ENCODE measurements around the gene SERPINB12.

SERPINB12 gene

DNA sequence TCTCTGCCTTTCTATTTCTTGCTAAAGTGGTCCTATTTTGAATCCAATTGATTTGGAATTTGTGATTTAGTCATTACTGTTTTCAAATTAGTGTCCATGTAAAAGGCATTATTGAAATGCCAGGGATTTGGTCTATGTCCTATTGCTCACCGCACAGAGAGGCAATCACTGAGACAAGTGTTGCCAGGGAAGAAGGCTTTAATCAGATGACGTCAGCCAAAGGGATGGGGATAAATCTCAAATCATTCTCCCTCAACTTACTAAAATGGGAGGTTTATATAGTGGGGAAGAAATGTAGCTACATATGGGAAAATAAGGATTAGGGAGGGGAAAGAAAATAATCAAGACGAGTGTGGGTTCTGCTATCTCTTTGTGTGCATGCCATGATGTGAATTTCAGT, 9.6 kb downstream of the SERPINB12 start:
- no peak for DNase-seq

DNA sequence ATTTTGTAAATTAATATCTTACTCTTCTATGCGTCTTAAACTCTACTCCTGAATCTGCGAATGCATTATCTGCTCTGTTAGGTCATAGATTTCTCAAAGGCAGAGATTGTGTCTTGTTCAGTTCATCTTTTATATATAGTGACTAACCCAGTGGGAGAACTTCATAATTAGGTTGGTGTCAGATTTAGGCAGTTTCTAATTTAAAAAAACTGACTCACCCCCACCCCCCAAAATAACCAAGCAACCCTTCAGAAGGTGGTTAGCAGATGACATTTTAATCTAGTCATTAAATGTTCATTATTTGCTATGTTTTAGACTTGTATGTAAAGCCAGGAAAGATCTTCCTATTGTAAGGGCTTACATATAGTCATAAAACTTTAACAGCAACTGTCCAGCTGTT, 10.4 kb downstream of the SERPINB12 start:
- no peak for DNase-seq

DNA sequence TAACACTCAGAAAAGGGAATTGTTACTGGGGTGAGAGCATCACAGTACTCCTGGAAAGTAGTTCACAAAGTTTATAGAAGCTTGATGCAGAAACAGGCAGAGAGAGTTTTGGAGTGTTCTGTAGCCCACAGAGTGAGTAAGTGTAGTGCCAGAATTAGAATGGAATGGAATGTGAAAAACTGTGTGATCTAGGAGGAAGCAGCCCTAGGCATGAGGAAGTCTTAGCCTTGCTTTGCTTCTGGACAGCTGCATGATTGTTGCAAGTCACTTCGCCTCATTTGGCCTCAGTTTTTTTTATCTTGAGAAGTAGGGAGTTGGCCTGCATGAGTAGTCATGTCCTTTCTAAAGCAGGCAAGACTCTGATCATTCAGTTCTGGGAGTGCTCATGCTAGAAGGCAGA, 10.9 kb downstream of the SERPINB12 start:
- peak; percentile 30 for DNase-seq

DNA sequence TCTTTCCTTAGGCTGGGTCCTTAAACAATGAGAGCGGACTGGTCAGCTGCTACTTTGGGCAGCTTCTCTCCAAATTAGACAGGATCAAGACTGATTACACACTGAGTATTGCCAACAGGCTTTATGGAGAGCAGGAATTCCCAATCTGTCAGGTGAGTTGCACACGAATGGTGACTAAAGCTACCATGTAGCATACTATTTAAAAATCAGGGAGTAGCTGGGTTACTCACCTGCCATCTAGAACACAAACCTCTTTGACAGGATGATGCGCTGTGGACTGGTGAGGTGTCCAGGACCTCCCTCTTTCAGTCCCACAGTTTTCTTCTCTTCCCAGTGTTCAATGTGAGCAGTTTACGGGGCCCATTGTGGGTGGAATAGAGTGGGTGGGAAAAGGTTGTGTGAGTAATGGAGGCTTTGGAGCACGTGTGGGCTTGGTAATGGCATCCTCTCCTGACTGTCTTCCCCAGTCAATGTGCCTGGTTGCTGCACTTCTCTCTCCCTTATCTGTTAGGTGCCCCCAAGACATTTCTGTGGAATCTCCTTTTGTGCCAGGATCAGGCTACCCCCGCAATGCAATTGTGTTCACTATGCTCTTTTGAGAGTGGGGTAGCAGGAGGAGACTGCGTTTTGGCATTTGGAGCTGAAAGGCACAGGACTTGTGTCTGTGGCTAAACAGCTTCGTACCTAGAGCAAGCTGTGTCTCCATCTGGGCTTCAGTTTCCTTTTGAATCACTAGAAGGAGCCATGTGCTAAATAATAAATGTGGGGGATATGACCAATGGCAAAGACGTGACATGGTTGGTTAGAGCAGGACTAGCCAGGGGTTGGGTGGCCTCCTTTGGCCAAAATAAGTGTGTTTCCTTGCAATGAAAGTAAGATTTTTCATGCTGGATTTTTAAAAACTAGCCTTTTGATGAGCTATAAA, 17.7 kb downstream of the SERPINB12 start:
- no peak for DNase-seq

DNA sequence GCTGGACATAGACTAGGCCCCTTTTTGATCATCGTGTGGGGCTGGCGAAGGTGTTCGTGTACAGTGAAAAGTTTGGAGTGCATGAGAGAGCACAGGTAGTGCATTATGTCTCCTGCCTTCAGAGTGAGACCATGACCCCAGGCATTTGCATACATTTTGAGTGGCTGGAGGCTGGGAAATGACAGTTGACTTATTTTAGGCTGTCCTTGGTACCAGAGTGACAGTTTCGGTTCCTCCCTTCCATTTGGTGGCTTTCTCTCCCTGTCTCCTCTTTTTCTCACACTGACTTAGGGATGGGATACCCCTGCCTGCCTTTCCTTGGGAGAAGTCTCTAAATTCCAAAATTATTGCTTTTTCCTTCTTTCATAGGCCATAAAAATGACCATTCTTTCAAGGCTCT, 20.1 kb downstream of the SERPINB12 start:
- DNase-seq, result no peak

DNA sequence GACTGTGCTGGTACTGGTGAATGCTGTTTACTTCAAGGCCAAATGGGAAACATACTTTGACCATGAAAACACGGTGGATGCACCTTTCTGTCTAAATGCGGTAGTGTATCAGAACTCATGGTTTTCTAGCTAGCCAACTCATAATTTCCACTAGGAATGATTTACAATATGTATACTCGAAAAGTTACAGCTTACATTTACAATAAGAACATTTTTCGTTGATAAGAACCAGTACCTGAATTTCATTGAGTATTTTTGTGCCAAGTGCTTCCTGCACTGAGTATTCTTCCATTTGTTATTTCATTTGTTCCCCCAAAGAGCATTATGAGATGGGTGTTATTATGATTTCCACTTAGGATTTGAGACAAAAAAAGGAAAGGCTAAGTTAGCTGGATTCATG, 21.9 kb downstream of the SERPINB12 start:
- no peak for DNase-seq

DNA sequence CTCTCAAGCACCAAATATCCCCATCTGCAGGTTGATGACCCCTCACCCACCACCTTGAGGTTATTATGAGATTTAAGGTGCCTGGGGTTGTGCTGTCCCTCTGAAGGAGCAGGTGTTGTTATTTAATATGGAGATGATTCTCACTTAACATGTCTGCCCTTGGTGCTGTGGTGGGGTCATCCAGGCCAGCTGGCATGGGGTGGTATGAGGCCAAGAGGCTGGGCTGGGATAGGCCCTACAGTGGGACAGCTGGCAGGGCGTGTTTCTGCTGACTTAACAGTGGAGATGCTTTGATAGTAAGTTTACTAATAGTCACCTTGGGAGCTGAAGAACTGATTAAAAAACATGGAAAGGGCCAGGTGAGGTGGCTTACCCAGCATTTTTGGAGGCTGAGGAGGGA, 22.4 kb downstream of the SERPINB12 start:
- DNase-seq, result no peak

DNA sequence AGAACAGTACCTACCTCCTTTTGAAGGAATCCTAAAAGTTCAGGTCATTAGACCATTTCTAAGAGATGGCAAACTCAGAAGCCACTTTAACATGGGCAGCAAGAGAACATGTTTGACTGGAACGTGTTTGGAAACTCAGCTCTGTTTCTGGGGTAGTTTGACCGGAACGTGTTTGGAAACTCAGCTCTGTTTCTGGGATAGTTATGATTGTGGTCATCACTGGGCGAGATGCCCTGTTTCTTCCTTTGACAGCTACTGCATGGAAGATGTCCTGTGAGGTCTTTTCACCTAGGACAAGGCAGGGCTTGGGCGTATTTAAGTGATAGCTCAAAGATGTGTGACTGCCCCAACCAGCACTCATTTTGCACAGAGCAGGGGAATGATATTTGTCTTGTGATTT, 25.1 kb downstream of the SERPINB12 start:
- DNase-seq, result no peak

DNA sequence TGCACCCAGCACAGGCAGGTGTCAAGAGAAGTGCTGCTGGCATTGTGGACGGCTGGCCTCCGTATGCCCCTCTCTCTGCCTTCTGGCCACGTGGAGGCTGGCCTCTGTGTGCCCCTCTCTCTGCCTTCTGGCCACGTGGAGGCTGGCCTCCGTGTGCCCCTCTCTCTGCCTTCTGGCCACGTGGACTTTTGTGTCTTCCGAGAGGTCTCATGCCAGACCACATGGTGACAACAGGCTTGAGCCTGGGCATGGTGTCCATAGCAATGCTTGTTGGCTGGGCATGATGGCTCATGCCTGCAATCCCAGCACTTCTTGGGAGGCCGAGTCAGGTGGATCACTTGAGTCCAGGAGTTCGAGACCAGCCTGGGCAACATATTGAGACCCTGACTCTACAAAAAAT, 25.7 kb downstream of the SERPINB12 start:
- no peak for DNase-seq

DNA sequence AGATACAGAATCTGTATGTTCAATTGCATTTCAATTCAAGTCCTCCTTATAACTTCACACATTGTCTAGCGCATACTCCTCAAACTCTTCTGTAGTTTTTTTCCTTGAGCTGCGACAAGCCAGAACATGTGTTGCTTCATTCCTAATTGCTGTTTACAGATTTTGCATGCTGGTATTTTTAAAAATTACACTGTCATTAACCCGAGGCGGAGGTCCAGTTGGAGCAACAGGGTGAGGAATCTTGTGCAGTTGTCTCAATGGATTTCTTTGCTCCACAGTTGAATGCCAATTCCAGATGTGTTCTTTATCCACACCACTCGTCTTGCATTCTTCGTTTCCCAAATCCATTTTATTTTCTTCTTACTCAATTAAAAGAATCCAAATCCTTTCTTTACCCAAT, 28.6 kb downstream of the SERPINB12 start:
- no peak for DNase-seq

DNA sequence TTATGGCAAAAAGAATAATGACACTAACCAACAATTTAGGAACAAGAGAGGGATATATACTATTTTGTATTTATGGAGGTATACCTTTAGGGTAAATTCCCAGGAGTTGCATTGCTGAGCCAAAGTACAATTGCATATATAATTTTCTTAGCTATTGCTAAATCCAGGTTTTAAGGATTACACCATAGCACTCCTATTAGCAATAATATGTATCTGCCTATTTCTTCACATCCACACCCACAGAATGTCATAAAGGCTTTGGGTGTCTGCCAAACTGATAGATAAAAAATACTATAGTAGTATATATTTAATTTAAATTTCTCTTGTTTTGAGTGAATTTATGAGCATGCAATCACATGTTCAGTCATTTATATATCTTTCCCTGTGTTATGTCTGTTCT, 33.5 kb downstream of the SERPINB12 start:
- peak; percentile 43 for DNase-seq

DNA sequence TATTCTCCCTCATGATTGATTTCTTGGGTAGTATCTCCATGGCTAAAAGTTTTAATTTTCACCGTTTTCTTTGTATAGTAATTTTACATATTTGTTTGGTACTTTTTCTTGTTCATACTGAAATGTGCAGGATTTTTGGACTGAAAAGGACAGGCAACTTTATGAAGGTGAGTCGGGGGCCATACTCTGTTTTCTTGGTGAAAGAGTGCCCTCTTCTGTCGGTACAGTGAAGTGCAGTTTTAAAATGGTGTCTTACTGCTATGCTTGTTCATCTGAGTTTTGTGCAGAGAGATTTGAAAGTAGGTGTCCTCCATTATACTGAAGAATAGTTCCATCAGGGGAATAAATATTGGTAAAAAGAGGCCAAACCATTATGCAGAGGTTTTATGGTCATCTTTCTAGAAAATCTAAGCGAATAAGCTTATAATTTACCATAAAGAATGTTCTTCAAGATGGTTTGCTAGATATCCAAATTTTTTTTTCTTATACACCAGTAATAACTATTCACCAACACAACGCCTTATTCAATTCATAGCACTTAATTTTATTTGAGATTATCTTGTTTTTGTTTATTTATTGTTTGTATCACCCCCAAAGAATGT, 36.3 kb downstream of the SERPINB12 start:
- peak; percentile 60 for DNase-seq

DNA sequence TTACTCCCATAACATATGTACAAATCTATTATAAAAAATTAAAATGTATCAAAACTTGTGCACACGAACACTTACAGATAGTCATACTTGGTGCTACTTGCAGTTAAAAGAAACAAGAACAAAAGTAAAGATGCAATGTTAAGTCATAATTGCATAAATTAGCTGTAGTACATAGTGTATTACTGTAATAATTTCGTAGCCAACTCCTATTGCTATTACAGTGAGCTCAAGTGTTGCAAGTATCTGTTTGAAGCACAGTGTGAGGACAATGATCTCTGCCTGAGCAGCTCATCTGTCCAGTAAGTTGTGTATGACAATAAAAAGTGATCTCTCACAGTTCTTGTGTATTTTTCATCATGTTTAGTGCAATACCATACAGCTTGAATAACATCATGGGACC, 37.4 kb downstream of the SERPINB12 start:
- no peak for DNase-seq

DNA sequence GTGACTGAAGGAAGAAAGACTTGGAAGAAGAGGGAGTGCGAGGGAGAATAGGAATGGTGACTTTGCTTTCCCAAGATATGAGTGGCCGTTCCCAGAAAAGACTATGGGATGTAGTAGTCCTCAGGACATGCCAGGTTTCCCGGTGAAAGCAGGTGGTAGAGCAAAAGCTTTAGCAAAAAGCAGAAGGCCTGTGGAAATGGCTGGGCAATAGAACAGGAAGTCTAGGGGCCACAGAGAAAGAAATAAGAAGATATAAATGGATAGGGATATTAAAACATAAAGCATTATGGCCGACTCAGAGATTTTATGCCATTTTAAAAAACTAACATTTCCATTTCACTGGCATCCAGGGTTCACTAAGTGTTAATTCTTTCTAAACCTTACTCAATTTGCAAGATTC, 43.8 kb downstream of the SERPINB12 start:
- DNase-seq, result no peak

DNA sequence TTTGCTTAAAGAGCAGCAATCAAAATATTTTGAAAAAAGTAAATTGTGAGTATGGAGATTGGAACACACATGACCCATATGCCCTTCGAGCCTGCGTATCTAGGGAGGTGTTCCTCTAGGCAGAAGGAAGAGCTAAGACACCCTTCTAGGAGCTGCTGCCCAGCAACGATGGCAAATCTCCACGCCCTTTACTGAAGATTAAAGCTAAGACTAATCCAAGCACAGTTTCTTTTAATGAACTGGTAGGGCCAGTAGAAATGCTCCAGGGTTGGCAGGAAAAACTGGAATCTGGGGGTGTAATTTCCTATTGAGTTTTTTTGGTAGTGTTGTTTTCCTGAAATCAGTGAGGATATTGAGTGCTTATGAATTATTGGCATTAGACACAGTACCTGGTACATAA, 44.3 kb downstream of the SERPINB12 start:
- no peak for DNase-seq

DNA sequence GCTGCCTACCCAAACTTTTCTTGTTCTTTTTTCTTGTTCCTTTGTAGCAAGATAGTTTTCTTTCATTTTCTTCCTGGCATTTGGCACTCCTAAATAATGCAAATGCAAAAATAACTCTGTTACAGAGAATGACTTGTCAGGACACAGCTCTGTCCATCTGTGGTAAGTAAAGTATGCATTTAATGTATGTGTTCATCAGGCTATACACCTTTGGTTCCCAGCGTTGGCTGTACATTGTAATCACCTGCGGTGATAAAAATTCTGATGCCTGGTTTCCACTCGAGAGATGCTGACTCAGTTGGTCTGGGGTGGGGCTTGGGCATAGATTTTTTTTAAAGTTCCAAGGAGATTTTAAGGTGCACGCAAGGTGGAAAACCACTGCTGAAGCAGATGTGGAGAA, 44.8 kb downstream of the SERPINB12 start, which contains the start of gene SERPINB13:
TSS of gene SERPINB13 (plus strand) at position 378 of the 400 bp plus-strand sequence. CDS start 1,325 bp downstream, outside the sequence.
- no peak for DNase-seq

DNA sequence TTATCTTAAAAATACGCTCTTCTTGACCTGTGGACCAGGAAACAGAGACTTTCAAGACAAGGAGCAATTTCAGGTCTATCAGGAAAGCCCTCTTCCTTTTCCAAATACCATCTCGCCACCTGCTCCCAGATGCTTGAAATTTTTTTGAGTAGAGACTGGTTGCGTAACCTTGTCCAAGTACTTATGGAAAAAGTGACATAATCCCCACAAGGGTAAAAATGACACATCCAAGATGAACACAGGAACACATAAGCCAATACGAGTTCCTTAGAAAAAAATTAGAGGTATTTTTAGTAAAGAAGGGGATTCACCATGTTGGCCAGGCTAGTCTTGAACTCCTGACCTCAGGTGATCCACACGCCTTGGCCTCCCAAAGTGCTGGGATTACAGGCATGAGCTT, 46.7 kb downstream of the SERPINB12 start:
- DNase-seq, result no peak

DNA sequence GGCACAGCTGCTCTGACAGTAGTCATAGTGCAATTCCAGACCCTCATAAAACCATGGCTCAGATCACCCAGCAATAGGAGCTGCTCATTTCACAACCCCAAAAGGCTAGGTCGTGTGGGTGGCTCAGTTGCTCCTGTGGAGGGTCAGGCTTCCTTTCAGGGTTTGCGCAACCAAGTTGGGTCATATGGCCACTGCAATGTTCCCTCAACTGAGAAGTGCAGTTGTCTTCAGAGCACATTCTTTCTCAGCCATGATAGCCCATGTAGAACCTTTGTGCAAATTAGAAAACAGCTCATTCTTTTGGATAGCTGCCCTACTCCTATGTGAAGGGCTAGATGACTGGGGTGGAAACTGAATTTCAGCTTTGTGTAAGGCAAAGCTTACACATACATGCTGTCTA, 48.2 kb downstream of the SERPINB12 start:
- DNase-seq, result peak; percentile 59

DNA sequence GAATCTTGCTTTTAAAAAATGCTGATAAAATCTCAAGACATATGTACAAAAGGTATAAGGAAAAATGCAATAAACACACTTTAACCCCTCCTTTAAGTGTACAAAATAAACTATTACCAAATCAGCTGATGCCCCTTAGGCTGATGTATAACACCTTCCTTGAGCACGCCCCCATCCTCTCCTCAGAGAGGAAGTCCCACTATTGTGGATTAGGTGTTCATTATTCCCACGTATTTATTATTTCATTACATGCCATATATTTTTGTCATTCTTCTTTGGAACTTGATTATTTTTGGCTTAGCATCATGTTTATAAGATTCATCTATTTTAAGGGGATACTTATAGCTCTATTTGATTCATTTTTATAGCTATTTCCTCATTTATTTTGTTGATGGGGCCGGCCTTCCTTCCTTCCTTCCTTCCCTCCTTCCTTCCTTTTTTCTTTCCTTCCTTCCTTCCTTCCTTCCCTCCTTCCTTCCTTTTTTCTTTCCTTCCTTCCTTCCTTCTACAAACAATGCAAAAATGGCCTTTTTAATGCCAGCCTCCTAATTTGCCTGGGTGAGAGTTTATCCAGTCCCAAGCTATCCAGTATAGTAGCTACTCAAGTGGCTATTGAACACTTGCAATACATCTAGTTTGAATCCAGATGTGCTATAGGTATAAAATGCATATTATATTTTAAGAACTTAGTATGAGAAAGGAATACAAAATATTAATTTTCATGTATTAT, 49.0 kb downstream of the SERPINB12 start:
- DNase-seq, result no peak

DNA sequence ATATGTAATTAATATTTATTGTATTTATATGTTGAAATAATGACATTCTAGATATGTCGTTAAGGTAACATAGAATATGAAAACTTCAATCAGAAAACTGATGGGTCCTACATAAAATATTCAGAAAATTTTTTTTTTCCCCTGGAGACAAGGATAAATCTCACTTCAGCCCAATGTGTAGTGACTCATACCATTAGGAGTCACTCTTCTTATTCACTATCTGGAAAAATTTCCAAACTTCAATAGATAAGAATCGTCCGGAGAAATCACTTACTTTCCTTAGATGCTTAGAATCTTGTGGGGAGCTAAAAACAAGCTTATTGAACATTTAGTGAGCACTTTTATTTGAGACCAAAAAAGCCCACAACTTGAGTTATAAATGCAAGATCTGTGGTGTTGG, 49.6 kb downstream of the SERPINB12 start:
- no peak for DNase-seq

DNA sequence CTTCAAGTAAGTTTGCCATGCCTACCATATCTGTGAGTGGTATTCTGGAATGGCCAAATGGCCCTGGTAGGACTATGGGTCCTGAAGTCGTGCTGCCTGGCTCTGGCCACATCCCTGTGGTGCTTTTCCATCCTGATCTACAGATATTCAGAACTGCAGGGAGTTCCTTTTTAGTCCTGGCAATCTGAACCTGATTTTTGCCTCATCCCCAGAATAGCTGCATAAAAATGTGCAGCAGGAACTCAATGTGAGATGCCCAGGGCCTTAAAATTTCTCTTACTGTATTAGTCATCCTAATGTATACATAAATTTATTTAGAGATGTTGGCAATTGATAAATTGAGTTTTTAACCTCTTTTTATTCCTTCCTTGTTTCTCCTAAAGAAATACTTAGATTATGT, 50.3 kb downstream of the SERPINB12 start:
- DNase-seq, result no peak

DNA sequence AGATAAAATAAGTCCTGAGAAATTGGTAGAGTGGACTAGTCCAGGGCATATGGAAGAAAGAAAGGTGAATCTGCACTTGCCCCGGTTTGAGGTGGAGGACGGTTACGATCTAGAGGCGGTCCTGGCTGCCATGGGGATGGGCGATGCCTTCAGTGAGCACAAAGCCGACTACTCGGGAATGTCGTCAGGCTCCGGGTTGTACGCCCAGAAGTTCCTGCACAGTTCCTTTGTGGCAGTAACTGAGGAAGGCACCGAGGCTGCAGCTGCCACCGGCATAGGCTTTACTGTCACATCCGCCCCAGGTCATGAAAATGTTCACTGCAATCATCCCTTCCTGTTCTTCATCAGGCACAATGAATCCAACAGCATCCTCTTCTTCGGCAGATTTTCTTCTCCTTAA, 54.8 kb downstream of the SERPINB12 start:
- DNase-seq, result no peak

DNA sequence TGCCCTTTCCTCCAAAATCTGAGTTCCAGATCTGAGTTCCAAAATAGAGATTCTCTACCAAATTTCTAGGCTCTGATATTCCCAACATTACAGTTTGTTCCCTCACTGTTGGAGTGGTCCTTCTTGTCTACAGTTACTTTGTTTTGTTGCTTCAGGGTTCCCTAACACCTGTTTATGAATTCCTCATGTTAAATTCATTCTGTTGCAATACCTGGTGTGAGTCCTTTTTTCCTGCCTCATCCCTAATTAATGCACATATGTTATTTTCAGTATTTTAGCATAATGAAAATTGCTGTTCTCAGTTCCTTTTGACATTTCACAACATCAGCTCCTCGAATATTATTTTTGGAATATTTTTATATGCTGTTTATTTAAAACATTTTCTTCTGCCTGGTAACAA, 61.2 kb downstream of the SERPINB12 start:
- DNase-seq, result no peak

DNA sequence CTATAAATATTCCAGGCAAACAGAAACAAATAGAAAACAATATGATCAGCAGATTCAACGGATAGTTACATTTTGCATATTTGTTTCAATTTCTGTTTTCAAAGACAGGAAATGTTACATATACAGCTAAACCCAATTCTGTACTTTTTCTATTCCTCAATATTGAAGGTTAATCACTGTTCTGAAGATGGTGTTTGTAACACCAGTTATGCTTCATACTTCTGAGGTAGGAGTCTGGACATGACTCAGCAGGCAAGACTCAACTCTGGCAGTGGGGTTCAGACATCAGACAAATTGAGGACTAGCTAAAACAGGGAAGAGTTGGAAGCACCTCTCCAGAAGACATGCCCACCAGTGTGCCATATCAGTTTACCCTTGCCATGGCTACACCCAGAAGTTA, 61.6 kb downstream of the SERPINB12 start:
- no peak for DNase-seq
